ELF-1 (cell line): ENCODE measurements around the gene KIAA0232.
"Not testable (repeated sequence)": the region's sequence is repeated elsewhere in the genome, so short reads cannot be mapped to it uniquely, and the experiment has no call there.

Source experiments
- DNase-seq: peaks from one replicate; pipeline ENCODE4 v3.0.0-alpha.2; 2016; ENCODE audit warnings: low read depth, low spot score

Gene KIAA0232

DNA sequence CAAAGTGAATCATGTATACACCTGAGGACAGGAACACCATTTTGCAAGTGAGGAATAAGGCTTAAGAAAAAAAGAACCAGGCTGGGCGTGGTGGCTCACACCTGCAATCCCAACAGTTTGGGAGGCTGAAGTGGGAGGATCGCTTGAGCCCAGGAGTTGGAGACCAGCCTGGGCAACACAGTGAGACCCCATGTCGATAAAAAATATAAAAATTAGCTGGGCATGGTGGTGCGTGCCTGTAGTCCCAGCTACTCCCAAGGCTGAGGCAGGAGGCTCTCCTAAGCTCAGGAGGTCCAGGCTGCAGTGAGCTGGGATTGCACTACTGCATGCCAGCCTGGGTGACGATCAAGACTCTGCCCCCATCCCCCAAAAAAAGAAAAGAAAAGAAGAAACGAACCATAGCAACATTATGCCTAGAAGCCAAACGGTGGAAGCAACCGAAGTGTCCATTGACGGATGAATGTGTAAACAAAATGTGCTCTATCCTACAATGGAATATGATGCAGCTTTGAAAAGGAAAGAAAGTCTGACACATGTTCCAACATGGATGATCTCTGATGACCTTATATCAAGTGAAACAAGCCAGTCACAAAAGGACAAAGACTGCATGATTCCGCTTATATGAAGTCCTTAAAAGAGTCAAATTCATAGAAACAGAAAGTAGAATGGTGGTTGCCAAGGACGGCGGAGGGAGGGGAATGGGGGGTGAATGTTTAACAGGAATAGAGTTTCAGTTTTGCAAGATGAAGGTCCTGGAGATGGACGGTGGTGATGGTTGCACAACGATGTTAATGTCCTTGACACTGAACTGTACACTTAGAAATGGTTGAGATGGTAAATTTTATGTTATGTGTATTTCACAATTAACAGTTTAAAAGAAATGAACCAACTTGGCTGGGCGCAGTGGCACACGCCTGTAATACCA lies 8.6 kb upstream of the KIAA0232 start:
- no peak for DNase-seq

DNA sequence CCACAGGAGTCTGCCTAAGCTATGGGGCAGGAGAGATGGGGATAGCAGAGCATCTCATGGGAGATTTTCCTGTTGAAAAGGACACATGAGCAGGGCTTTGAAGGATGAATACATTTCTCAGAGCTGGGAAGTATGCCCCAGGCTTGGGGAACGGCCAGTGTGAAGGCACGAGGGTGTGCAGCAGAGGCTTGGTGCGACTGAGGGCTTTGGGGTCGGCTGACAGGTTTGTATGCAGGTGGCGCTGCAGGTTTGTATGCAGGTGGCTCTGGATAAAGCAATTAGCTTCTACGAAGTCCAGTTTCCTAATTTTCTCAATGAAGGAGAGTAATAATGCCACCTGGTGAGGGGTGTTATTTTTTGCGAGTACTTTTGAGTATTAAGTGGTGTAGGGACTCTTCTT lies 6.8 kb upstream of the KIAA0232 start:
- DNase-seq = no peak

DNA sequence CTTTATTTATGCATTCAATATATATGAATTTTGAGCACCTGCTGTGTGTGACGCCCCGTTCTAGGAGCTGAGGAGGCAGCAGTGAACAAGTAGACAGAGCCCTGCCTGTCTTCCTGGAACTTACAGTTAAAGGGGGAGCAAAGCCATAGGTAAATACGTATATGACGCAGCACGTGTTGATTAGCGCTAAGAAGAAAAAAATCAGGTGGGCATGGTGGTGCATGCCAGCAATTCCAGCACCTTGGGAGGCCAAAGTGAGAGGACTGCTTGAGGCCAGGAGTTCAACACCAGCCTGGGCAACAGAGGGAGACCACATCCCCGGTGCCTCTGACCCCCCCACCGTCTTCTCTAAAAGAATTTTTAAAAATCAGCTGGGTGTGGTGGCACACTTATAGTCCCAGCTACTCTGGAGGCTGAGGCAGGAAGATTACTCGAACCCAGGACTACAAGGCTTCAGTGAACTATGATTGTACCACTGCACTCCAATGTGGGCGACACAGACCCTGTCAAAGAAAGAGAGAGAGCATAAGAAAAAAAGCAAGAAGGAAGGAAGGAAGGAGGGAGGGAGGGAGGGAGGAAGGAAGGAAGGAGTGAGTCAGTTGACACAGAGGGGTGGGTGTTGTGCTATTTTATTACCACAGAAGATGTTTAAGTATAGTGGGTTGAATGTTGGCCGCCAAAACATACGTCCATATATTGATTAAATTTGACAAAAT lies 5.4 kb upstream of the KIAA0232 start:
- no peak for DNase-seq

DNA sequence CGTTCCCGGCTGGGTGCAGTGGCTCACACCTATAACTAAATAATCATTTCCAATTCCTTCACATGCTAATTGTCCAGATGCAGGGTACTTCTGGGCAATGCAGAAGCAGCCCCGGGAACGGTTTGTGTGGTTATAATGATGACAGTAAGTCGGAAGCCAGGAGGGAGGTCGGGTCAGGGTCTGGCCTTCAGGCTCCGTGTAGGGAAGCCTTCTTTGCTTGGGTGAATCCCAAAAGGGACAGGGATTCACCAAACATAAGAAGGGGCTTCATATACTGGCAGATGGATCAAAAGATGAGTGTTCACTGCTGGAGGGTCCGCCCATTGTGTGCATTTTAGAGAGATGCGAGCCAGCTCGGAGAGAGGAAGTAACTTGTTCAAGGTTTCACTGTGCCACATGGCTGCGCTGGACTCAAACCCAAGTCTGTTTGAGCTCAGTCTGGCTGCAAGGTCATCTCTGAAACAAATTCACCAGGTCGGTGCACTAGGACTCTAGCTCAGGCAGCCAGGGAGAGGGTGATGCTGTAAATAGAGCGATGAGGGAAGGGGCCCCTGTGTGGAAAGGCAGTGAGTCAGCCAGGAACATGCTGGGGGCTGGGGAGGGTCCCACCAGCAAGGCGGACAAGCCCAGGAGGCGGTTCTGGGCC lies 4.8 kb upstream of the KIAA0232 start:
- no peak for DNase-seq

DNA sequence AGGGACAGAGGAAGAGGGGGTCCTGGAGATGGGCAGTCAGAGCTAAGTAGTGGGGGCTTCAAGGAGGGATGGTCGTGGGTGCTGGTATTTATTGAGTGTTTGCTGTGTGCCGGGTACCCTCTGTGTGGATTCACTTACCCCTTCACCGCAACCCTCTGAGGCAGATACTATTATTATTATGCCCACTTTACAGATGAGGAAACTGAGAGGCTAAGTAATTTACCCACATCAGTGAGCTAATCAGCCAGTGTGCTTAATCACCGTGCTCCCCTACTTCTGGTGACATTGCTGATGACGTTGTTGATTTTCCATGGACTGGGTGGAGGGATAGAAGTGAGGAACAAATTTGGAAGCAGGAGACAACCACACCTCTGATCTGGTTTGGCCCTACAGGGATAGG lies 4.1 kb upstream of the KIAA0232 start:
- no peak for DNase-seq

DNA sequence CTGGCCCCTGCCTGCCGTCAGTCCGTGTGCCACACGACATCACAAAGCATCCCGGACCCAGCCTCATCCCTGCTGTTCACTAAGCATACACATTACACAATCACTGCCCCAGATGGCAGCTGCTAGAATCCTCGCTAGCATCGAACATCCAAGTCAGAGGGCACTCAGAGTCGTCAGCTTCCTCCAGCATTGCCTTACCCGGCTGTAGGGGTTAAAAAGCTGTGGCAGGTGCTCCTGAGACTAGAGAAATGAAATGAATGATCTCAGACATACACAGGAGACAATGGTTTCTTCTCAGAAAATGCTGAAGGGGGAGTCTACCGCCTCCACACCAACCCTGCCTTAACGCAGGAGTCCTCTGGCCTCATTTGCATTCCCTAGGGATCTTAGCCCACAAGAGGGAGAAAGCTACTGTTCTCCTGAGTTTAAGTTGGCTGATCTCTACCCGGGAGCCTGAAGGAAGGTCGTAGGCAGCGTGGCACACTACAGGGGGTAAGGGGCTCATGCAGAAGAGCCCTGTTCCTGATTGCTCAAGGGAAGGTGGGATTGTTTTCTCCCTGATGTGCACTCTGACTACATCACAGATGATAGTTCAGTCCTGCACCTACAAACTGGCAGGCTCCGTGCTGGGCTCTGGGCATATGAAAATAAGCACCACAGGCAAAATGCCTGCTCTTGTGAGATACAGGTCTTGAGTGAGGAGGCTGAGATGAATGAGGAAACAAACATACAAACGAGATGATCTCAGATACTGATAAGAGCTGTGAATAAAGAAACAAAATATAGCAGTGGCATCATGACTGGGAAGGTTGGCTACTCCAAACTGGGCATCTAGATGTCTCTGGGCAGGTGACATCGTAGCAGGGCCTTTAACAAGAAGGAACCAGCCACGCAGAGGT lies 2.6 kb upstream of the KIAA0232 start:
- DNase-seq = peak; percentile 59

DNA sequence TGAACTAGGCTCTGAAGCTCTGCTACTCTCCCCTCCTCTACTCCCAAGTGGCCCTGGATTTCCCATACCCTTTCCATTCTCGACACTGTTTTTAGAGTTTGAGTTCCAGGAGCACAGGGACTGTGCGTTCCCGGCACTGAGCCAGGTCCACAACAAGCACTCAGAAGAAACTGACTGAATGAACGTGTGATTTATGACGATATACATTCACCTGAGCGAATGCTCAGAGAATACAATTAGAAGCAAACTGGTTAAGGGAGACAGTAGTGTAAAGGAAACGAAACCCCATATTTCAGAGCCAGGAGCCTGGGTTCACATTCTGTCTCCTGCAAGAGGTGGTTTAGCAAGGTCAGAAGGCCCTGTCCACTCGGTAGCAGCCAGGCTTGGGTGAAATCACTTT lies 1.4 kb upstream of the KIAA0232 start:
- DNase-seq = no peak

DNA sequence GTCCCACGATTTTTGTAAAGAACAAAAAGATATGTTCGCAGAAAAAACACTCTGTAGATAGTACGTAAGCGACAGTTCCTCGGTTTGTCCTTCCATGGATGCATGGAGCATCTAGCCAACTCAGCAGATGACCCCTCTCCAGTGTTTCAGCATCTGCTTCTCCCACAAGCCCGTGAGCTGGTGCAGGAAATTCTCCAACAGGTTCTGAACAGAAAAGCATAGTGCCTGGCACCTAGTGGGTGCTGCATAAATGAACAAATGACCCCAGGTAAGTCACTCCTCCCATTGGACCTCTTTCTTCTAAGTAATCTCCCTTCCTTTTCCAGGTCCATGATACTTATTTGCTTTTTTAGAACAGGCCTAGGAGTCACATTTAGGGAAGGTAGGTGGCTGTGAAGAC lies 966 bp upstream of the KIAA0232 start:
- no peak for DNase-seq

DNA sequence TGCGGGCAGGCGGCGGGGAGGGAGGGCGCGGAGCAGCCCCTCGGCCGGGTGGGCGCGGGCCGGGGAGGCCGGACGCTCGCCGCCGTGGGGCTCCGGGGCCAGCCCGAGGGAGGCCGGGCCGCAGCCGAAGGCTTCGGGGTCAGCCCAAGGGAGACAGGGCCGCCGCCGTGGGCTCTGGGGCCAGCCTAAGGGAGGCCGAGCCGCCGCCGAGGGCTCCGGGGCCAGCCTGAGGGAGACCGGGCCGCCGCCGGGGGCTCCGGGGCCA lies 251 bp downstream of the KIAA0232 start:
- DNase-seq = no peak

DNA sequence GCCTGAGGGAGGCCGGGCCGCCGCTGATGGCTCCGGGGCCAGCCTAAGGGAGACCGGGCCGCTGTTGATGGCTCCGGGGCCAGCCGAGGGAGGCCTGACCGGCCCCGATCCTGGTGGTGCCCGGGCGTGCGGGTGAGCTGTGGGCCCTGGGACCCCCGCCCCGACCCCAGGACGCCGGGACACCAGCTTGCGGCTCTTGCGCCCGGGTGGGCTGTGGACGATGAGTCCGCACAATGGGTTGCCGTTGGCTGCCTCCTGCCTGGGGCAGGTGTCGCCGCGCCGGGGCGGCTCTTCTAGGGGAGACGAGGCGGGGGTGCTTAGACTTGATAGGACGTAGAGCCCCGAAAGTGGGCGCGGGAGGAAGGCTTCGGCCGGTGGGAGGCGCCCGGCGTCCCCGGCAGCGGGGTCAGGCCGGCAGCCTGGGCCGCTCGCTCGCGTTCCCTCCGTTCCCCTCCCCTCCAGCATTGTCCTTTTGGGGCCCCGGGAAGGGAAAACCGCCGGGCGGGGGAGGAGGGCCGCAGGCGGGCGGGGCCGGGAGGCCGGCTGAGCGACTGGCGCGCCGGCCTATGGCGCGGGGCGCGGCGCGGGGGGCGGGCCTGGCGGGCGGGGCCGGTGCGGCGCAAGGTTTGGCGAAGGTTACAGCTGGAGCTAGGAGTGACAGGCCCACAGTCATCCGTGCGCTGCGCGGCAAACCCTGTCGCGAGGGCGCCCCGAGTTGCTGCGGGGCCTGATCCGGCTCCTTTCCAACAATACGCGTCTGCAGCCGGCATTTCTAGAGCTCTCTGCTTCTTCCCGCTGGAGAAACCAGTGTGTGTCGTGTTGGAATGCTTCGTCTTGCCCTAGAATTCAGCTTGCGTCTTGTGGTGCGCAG lies 819 bp downstream of the KIAA0232 start:
- peak; percentile 79 for DNase-seq

DNA sequence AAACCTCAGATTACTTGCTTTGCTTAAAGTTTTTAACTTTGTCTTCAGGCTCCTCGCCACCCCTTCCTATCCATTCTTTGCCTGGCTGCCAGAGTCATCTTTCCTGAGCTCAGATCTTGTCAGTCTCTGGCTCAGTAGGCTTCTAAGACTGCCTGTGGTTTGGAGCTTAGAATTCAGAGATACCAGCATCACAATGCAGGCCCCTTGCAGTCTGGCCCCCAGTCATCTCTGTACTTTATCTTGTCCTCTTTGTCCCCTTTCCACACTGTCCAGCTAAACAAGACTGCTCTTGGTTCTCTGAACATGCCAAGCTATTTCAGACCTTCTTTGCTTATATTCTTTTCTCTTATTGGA lies 3.0 kb downstream of the KIAA0232 start:
- no peak for DNase-seq

DNA sequence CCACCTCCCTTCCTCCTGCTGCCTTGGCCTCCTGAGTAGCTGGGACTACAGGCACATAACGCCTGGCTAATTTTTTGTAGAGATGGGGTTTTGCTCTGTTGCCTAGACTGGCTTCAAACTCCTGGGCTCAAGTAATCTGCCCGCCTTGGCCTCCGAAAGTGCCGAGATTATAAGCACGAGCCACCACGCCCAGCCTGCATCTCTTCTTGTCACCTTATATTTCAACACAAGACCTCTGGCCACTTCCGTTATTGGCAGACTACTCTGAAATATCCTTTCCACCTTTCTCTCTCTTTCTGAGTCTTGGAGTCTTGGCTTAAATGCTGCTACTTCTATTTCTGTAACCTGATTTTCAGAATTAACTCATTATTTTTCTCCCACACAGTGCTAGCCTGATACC lies 5.6 kb downstream of the KIAA0232 start:
- no peak for DNase-seq

DNA sequence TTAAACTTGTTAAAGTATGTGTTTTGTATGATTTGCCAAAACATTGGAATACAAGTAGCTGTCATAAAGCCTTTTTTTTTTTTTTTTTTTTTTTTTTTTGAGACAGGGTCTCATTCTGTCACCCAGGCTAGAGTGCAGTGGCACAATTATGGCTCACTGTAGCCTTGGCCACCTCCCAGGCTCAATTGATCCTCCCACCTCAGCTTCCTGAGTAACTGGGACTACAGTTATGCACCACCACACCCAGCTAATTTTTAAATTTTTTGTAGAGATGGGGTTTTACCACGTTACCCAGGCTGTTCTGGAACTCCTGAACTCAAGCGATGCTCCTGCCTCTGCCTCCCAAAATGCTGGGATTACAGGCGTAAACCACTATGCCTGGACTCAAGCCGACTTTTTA lies 8.7 kb downstream of the KIAA0232 start:
- DNase-seq = not testable (repeated sequence)

DNA sequence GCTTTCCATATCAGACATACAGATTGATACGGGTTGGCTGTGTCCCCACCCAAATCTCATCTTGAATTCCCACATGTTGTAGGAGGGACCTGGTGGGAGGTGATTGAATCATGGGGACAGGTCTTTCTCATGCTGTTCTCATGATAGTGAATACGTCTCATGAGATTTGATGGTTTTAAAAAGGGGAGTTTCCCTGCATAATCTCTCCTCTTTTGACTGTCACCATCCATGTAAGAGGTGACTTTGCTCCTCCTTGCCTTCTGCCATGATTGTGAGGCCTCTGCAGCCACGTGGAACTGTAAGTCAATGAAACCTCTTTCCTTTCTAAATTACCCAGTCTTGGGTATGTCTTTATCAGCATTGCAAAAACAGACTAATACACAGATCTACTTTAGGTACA lies 9.3 kb downstream of the KIAA0232 start:
- DNase-seq = not testable (repeated sequence)

DNA sequence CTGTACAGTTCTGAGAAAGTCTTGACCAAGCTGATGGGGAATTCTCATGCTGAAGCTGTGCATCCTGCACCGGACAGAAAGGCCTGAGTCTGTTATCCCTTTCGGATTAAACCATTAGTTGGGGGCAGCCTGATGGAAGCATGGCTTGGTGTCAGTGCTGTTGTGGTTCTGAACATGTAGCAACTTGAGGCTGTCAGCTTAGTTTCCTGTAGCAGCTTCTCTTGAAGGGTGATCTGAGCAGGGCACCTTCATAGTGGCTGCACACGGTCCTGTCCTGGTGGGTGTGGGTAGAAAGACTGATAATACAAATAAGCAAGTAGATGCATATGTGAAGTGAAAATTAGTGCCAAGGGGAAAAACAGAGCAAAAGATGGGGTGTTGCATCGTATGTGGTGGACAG lies 11.7 kb downstream of the KIAA0232 start:
- DNase-seq = no peak

DNA sequence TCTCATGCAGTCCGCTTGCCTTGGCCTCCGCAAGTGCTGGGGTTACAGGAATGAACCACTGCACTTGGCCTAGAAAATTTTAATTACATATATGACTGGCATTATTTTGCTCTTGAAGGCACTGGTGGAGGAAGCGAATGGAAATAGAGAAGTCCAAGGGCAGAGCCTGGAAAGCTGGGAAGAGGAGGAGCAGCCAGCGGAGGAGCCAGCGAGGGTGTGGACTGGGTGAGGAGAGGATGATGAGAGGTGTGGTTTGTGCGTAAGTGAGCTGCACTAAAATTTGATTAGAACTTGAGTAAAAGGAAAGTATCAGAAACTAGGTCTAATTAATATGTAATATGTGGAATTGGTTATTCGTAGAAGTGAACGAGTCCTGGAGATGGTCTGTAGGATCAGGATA lies 13.3 kb downstream of the KIAA0232 start:
- no peak for DNase-seq

DNA sequence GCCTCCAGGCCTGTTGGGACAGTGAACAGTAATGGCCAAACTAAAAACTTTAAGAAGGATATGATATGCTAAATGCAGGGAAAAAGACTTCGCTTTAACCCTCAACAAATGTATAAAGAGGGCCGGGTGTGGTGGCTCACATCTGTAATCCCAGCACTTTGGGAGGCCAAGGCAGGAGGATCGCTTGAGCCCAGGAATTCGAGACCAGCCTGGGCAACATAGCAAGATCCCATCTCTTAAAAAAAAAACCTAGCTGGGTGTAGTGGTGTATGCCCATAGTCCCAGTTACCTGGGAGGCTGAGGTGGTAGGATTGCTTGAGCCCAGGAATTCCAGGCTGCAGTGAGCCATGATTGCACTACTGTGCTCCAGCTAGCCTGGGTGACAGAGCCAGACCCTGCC lies 14.8 kb downstream of the KIAA0232 start:
- DNase-seq = not testable (repeated sequence)

DNA sequence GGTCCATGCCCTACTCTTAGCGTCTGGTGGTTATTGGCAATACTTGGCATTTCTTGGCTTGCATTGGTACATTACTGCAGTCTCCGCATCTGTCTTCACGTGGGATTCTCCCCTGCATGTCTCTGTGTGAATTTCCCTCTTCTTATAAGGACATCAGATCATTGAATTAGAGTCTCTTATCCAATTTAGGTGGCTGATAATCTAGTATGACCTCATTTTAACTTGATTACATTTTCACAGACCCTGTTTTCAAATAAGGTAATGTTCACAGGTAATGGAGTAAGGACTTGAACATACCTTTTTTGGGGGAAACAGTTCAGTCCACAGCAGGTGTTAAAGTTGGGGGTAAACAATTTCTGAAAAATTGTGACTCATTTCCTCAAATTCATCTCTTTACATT lies 16.6 kb downstream of the KIAA0232 start:
- no peak for DNase-seq

DNA sequence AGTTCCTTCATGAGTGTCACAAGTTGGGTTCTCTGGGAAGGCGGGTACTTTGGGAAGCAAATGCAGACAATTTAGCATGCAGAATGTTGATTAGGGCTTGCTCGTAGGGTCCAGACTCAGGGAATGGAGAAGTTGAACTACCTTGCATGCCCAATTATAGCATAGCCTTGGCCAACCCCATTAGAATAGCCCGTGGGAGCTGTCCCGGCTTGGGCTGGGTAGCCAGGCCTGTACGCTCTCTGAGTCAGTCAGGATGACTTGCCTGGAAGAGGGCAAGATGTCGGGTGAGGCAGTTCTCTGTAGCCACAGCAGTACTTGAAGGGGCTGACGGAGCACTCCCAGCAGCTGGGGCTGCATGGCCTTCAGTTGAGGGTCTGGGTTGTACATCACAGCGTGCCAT lies 19.5 kb downstream of the KIAA0232 start:
- DNase-seq = no peak

DNA sequence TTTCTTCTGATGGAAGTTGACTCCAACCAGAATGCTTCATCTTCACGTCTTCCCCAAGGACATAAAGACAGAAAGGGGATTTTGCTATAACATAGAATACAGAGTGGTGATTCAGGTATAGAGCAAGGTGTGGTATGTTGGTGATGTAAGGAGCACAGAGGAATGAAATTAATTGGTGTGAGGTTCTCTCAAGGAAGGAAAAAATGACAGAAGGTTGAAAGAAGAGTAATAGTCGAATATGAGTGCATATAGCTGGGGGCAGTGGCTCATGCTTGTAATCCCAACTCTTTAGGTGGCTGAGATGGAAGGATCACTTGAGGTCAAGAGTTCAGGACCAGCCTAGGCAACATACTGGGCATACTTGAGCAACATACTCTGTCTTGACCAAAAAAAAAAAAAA lies 20.1 kb downstream of the KIAA0232 start:
- DNase-seq = no peak

DNA sequence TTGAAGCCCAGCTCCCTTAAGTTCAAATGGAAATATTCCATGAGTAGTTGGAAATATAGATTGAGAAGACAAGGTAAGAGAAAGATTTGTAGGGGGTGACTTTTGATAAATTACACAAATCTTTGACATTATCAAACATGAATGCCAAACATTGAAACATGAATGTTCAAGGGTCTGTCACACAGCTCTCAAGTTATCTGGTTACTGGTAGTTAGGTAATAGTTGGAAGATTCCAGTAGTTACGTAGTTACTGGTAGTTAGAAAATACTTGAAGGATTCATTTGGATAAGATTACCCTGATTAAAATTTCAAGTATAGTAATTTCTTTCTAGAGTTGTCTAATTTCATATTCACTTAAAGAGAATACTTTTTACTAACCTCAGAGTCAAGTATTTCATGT lies 20.7 kb downstream of the KIAA0232 start:
- DNase-seq = no peak
